SH-SY5Y (cell line): ENCODE results near the gene RHBDL3.

Experiments used
- GATA2 ChIP-seq: IDR thresholded peaks from 2 replicates; pipeline ENCODE4 v1.6.1; 2011; ENCODE audit warnings: mild to moderate bottlenecking, low read depth, low read length
- GATA3 ChIP-seq: IDR thresholded peaks from 2 replicates; pipeline ENCODE4 v1.6.1; 2011; ENCODE audit warnings: low read depth, mild to moderate bottlenecking, low read length, moderate library complexity

- TF ChIP-seq GATA2 (no peak), GATA3 (no peak)
Observed at GRCh38 chr17:32288615-32289014, 23.0 kb downstream of the RHBDL3 start.
